K562 (cell line): Measurements from ENCODE around the gene SPACA9. TPM values are rescaled to one million over a fixed set of nuclear protein-coding genes. Genes with fewer than 3 reads are reported as not detected.

Experiments used
- ATAC-seq: fragments of 200-7000 bp; cut with Tn5 transposase; 3 replicates; pipeline ENCODE4 v1.9.1; 2020; ENCODE audit warnings: moderate library complexity
- BruUV-seq: library from RNA; stranded (reverse); fragments of 400-500 nt; replicated peaks from 2 replicates; lab custom pipeline; 2021; lab: Mats Ljungman, UMichigan
- CTCF ChIA-PET: fragments of 300-600 bp; formaldehyde crosslinking; extraction: SDS; loops from one replicate; lab custom pipeline; 2021; ENCODE audit warnings: low intra/inter-chr PET ratio; lab: Yijun Ruan, JAX
- POLR2A ChIA-PET: fragments of 300-600, 350-650 bp; sonication (Branson Sonifier 250); formaldehyde crosslinking; extraction: SDS; loops from one replicate; lab custom pipeline; 2021; ENCODE audit warnings: antibody characterized with exemption, inconsistent platforms; lab: Yijun Ruan, JAX
- DNase-seq, 4 experiments: peaks; one replicate each; pipeline versions ENCODE4 v3.0.0 to v3.0.0-alpha.2; 2011 to 2018; ENCODE audit warnings: low spot score in 3 of 4, mixed read lengths in 3 of 4; ENCODE audit errors: extremely low read depth in 1 of 4
- FAIRE-seq: peaks from 2 replicates; lab custom pipeline; 2011; peaks lifted over from hg19 to GRCh38; lab: Jason Lieb, UNC
- H2AFZ ChIP-seq: 2 replicates; pipeline ENCODE4 v1.6.0; 2011; ENCODE audit warnings: low read depth, low read length, control low read depth, inconsistent platforms
- H3K27ac ChIP-seq: fragments of 200-600 bp; 3 replicates; pipeline ENCODE4 v1.8.0; 2011; ENCODE audit warnings: low read depth, mild to moderate bottlenecking, control low read depth, inconsistent platforms, low read length, moderate library complexity, mixed read lengths; ENCODE audit errors: extremely low read depth
- H3K27me3 ChIP-seq, 2 experiments: fragments of 300-600 bp in 1 of 2; 2 replicates in 1 of 2; 3 replicates in 1 of 2; pipeline versions ENCODE4 v1.6.0 to v1.8.0; 2011; ENCODE audit warnings: inconsistent platforms in 2 of 2, low read length in 2 of 2, mild to moderate bottlenecking in 1 of 2, mixed read lengths in 1 of 2, moderate library complexity in 1 of 2; ENCODE audit not compliant: control insufficient read depth in 2 of 2, insufficient read depth in 2 of 2
- H3K36me3 ChIP-seq: fragments of 300-600 bp; 3 replicates; pipeline ENCODE4 v1.8.0; 2011; ENCODE audit warnings: mild to moderate bottlenecking, low read length, inconsistent platforms; ENCODE audit not compliant: control insufficient read depth, insufficient read depth
- H3K4me1 ChIP-seq, 2 experiments: fragments of 200-600 bp in 1 of 2; replicated peaks in 1 of 2; 2 replicates in 1 of 2; 3 replicates in 1 of 2; pipeline versions ENCODE4 v1.5.1 to v1.8.0; 2011; ENCODE audit warnings: inconsistent platforms in 2 of 2, low read length in 2 of 2, mild to moderate bottlenecking in 1 of 2, mixed read lengths in 1 of 2, moderate library complexity in 1 of 2; ENCODE audit not compliant: control insufficient read depth in 2 of 2, insufficient read depth in 2 of 2
- H3K4me2 ChIP-seq: 2 replicates; pipeline ENCODE4 v1.6.1; 2011; ENCODE audit warnings: low read length, control low read depth, inconsistent platforms, mixed read lengths; ENCODE audit not compliant: insufficient read depth
- H3K4me3 ChIP-seq: fragments of 200-600 bp; sonication (generic), shearing (Covaris generic); 2 replicates; pipeline ENCODE4 v1.5.1; 2016; ENCODE audit warnings: control low read depth, inconsistent platforms
- H3K79me2 ChIP-seq: fragments of 200-600 bp; 3 replicates; pipeline ENCODE4 v1.8.0; 2011; ENCODE audit warnings: low read length, inconsistent platforms; ENCODE audit not compliant: control insufficient read depth, insufficient read depth
- H3K9ac ChIP-seq, 2 experiments: 2 replicates each; pipeline versions ENCODE4 v1.6.0 to v1.6.1; 2011; ENCODE audit warnings: low read depth in 2 of 2, low read length in 2 of 2, control low read depth in 1 of 2, inconsistent platforms in 1 of 2, mild to moderate bottlenecking in 1 of 2, mixed read lengths in 1 of 2; ENCODE audit not compliant: insufficient read depth in 1 of 2
- H3K9me1 ChIP-seq: one replicate; pipeline ENCODE4 v1.6.0; 2011; ENCODE audit warnings: inconsistent platforms, mild to moderate bottlenecking, low read length, moderate library complexity; ENCODE audit not compliant: control insufficient read depth, insufficient read depth
- H3K9me3 ChIP-seq: replicated peaks from 2 replicates; pipeline ENCODE4 v1.5.1; 2011; ENCODE audit warnings: low read depth, low read length, inconsistent platforms; ENCODE audit not compliant: control insufficient read depth, insufficient read depth
- H4K20me1 ChIP-seq: replicated peaks from 2 replicates; pipeline ENCODE4 v1.6.1; 2011; ENCODE audit warnings: low read length, inconsistent platforms, mixed read lengths; ENCODE audit not compliant: control insufficient read depth, insufficient read depth
- GTF2F1 ChIP-seq: IDR thresholded peaks from 2 replicates; pipeline ENCODE4 v1.6.1; 2011; ENCODE audit warnings: low read depth, low read length, improper control_type of control experiment
- KDM5B ChIP-seq: fragments of 200-600 bp; sonication (generic); IDR thresholded peaks from 2 replicates; pipeline ENCODE4 v1.6.1; 2012; ENCODE audit warnings: low read depth, mild to moderate bottlenecking, moderate library complexity, low read length, control low read depth, inconsistent platforms; ENCODE audit not compliant: insufficient replicate concordance
- MEF2D ChIP-seq: conservative IDR thresholded peaks from 2 replicates; pipeline ENCODE4 v1.6.1; 2016; ENCODE audit warnings: low read depth, missing genetic modification characterization, missing compliant biosample characterization
- NCOR1 ChIP-seq: fragments of 450-650 bp; IDR thresholded peaks from 2 replicates; pipeline ENCODE4 v1.6.1; 2016; ENCODE audit warnings: mild to moderate bottlenecking, moderate library complexity
- NR1H2 ChIP-seq: sonication (generic); formaldehyde crosslinking; IDR thresholded peaks from 2 replicates; pipeline ENCODE4 v1.4.0; 2020; ENCODE audit warnings: mild to moderate bottlenecking, missing genetic modification reagents
- NR2C2 ChIP-seq, 2 experiments: fragments of 200-800 bp in 1 of 2; sonication (Bioruptor generic) in 1 of 2; sonication (generic) in 1 of 2; formaldehyde crosslinking in 1 of 2; IDR thresholded peaks; 2 replicates each; pipeline versions ENCODE4 v1.6.1 to v1.8.0; 2016 to 2022; ENCODE audit warnings: mild to moderate bottlenecking in 1 of 2, missing compliant biosample characterization in 1 of 2, missing genetic modification characterization in 1 of 2, missing genetic modification reagents in 1 of 2
- RUNX1 ChIP-seq: sonication (generic); IDR thresholded peaks from 2 replicates; pipeline ENCODE4 v1.6.1; 2016; ENCODE audit warnings: antibody characterized with exemption, low read depth
- SP1 ChIP-seq: sonication (generic); formaldehyde crosslinking; IDR thresholded peaks from 2 replicates; pipeline ENCODE4 v1.8.1; 2022; ENCODE audit warnings: mild to moderate bottlenecking, missing genetic modification reagents
- SRSF3 ChIP-seq: fragments of 200-400 bp; formaldehyde crosslinking; IDR thresholded peaks from 2 replicates; pipeline ENCODE4 v1.6.1; 2016; ENCODE audit warnings: mild to moderate bottlenecking, low read length, moderate library complexity; ENCODE audit not compliant: insufficient read depth
- ZNF766 ChIP-seq: fragments of 200-800 bp; sonication (Bioruptor generic); conservative IDR thresholded peaks from 2 replicates; pipeline ENCODE4 v1.6.1; 2016; ENCODE audit warnings: missing genetic modification characterization, missing compliant biosample characterization
- WGBS: fragments of 100-300 bp; shearing (Covaris generic); methylation state at CpG from one replicate; pipeline ENCODE4 v1.1.6; 2016; ENCODE audit warnings: low coverage, mixed read lengths; ENCODE audit not compliant: insufficient coverage; ENCODE audit errors: missing lambda C conversion rate; 5-methylcytosine and 5-hydroxymethylcytosine counted together
- in situ Hi-C: fragments of 300-500 bp; cut with MboI; formaldehyde crosslinking; loops from 4 replicates; pipeline ENCODE4 v1.15.0; 2018; ENCODE audit warnings: inconsistent platforms, mixed read lengths
- intact Hi-C: fragments of 100-400 bp; cut with micrococcal nuclease; formaldehyde crosslinking; loops from 2 replicates; pipeline ENCODE4 v1.14.2; 2022
- polyA plus RNA-seq, 8 experiments: library from polyadenylated mRNA; depleted of rRNA in 4 of 8; stranded (reverse) in 5 of 8; unstranded in 3 of 8; fragments of >200 nt; fragmentation: Nextera tagmentation in 2 of 8; fragmentation: Illumina TruSeq in 1 of 8; extraction: Ambion mirVana in 2 of 8; extraction: Trizol in 1 of 8; gene quantifications; 2 replicates each; pipeline versions ENCODE4 v1.2.1 to v1.2.3, GENCODE V29; 2011 to 2014; ENCODE audit warnings: inconsistent platforms in 1 of 8, missing spikeins in 1 of 8
- total RNA-seq, 7 experiments: library from RNA; depleted of rRNA in 6 of 7; stranded (reverse); fragments of >200 nt in 6 of 7; fragmentation: Illumina TruSeq in 2 of 7; extraction: Trizol in 2 of 7; gene quantifications; 2 replicates each; pipeline versions ENCODE4 v1.2.1 to v1.2.3, GENCODE V29; 2011 to 2021; ENCODE audit warnings: low replicate concordance in 1 of 7
- TF ChIP-seq, protein P1 (sequence below): fragments of 250-450 bp; sonication (Bioruptor Pico); IDR thresholded peaks from 2 replicates; pipeline ENCODE4 v1.6.1; 2021; ENCODE audit warnings: mild to moderate bottlenecking
- TF ChIP-seq, protein P2 (sequence below), 2 experiments: fragments of 450-650 bp in 1 of 2; sonication (generic) in 1 of 2; formaldehyde crosslinking in 1 of 2; IDR thresholded peaks in 1 of 2; conservative IDR thresholded peaks in 1 of 2; 2 replicates each; pipeline versions ENCODE4 v1.6.1 to v1.8.1; 2016 to 2023; ENCODE audit warnings: mild to moderate bottlenecking in 2 of 2, moderate library complexity in 2 of 2, inconsistent platforms in 1 of 2, missing genetic modification reagents in 1 of 2
- TF ChIP-seq, protein P3 (sequence below): sonication (generic); IDR thresholded peaks from 2 replicates; pipeline ENCODE4 v1.6.1; 2016

The SPACA9 gene
- total and polyA plus RNA-seq, 9 of the 15 experiments (the other 6 are each of a cell fraction or from before 2014, with no cell fraction given): 0.06 to 0.51 (median 0.36) TPM

DNA sequence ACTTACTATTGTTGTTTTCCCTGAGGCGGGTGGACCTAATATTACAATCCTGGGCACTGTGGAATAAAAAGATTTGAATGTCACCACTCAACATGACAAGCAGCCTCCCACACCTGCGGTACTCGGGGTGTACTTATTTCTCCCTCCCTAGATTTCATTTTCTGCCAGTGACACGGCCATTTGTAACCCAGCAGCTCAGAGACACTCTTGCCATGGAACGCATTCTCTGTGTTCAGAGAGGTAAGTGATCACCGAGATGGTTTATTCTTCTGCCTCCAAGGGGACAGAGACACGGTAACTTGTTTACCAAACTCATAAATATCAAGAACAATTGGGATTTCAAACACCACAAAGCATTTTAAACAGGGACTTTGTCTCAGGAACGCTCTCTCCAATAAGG, 11.8 kb upstream of the SPACA9 start:
- intact Hi-C loops: no loop called here
- Histone ChIP-seq H3K27ac (no peak overlapping the region), H4K20me1 (no peaks in the 10 kb centered on the region; the same call in 1 of the 2 replicates), H3K4me3 (no peak overlapping the region), H3K9me1 (no peaks in the 10 kb centered on the region), H3K9me3 (no peaks in the 10 kb centered on the region), H3K4me1 (peaks cover 0 to 3% of the 10 kb centered on the region in 2 experiments; a peak in 2 of 5 replicates), H3K27me3 (peaks cover 42 to 79% of the 10 kb centered on the region in 2 experiments), H3K4me2 (no peak overlapping the region), H3K79me2 (no peaks in the 10 kb centered on the region), H3K36me3 (no peaks in the 10 kb centered on the region), H3K9ac (no peak overlapping the region), H2AFZ (no peak overlapping the region)
- ChIA-PET POLR2A (interaction anchor here (0.7 to 1.1 kb wide), 3 partner anchors 8 to 94 kb away, joined by 3 read pairs; partner anchors contain the start of gene SPACA9), CTCF (no interaction called here)
- in situ Hi-C loops: no loop called here
- BruUV-seq: no TSS peak
- WGBS: 4% methylated on average over 8 of the region's 8 CpGs
- no peak for DNase-seq
- no peak for ATAC-seq
- FAIRE-seq: no peak
- TF ChIP-seq, protein P1, sequence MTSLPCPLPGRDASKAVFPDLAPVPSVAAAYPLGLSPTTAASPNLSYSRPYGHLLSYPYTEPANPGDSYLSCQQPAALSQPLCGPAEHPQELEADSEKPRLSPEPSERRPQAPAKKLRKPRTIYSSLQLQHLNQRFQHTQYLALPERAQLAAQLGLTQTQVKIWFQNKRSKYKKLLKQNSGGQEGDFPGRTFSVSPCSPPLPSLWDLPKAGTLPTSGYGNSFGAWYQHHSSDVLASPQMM (CRISPR knock-in tag): no peak
- TF ChIP-seq NR2C2 (CRISPR knock-in tag; IDR thresholded peaks at IDR 0.05): no peak
- TF ChIP-seq NR2C2 (tag; IDR thresholded peaks at IDR 0.05): no peak
- no peak for TF ChIP-seq RUNX1
- no peak for TF ChIP-seq ZNF766 (CRISPR knock-in tag)
- no peak for TF ChIP-seq KDM5B
- TF ChIP-seq, protein P2, sequence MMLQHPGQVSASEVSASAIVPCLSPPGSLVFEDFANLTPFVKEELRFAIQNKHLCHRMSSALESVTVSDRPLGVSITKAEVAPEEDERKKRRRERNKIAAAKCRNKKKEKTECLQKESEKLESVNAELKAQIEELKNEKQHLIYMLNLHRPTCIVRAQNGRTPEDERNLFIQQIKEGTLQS (IDR thresholded peaks at IDR 0.05): no peak
- TF ChIP-seq, protein P2 (CRISPR knock-in tag; conservative IDR thresholded peaks at IDR 0.05): no peak
- TF ChIP-seq SRSF3: no peak
- no peak for TF ChIP-seq SP1 (CRISPR knock-in tag)
- no peak for TF ChIP-seq MEF2D (tag)
- no peak for TF ChIP-seq NR1H2 (CRISPR knock-in tag)
- TF ChIP-seq, protein P3, sequence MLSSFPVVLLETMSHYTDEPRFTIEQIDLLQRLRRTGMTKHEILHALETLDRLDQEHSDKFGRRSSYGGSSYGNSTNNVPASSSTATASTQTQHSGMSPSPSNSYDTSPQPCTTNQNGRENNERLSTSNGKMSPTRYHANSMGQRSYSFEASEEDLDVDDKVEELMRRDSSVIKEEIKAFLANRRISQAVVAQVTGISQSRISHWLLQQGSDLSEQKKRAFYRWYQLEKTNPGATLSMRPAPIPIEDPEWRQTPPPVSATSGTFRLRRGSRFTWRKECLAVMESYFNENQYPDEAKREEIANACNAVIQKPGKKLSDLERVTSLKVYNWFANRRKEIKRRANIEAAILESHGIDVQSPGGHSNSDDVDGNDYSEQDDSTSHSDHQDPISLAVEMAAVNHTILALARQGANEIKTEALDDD: no peak
- TF ChIP-seq NCOR1: no peak
- no peak for TF ChIP-seq GTF2F1
